HG03108 (cell line): Measurements from ENCODE around the gene KRTAP5-6.

Experiments
- ATAC-seq: cut with Tn5 transposase; IDR thresholded peaks from one replicate; pipeline ENCODE4 v1.9.1; 2021; ENCODE audit warnings: moderate library complexity; ENCODE audit not compliant: unreplicated experiment

Gene KRTAP5-6

DNA sequence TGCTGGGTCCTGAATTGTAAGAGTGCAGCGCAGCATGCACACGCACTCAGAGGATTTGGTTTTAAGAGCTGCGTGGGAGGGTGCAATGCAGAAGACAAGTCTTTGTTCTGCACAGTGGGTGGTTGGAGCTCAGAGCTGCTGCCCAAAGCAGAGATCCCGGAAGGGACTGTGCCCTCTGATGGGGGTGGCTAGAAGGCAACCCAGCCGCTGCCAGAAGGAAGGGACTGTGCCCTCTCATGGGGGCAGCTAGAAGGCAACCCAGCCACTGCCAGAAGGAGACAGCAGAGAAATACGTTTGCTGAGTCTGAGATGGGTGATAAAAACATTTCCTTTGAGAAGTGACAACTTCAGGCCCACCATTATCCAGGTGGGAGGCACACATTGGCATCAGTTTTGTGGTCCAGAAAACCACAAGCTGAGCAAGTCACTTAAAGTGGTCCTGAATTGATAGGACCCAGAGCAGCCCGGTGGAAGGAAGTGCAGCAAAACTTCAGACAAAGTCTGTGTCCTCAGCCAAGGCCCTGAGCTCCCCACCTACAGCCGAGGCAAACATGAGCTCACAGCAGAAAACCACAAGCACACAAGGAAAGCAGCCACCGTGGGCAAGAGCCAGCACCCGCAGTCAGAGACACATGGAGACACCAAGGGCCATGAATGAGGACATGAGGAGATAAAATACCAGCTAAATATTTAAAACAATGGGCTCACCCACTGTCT lies 4.3 kb downstream of the KRTAP5-6 start:
- no peak for ATAC-seq

DNA sequence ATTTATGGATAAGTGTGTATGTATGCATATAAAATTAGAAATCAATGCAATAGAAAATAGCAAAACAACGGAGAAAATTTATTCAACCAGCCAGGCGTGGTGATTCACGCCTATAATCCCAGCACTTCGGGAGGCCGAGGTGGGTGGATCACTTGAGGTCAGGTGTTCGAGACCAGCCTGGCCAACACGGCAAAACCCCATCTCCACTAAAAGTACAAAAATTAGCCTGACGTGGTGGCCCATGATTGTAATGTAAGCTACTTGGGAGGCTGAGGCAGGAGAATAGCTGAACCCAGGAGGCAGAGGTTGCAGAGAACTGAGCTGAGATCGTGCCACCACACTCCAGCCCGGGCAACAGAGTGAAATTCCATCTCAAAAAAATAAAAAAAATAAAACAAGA lies 5.5 kb downstream of the KRTAP5-6 start:
- no peak for ATAC-seq

- no peak for ATAC-seq
These were observed 6.2 kb downstream of the KRTAP5-6 start for GRCh38 chr11:1703146-1703545.

GRCh38 chr11:1705126-1706052 lies 8.4 kb downstream of the KRTAP5-6 start:
- ATAC-seq: no peak

DNA sequence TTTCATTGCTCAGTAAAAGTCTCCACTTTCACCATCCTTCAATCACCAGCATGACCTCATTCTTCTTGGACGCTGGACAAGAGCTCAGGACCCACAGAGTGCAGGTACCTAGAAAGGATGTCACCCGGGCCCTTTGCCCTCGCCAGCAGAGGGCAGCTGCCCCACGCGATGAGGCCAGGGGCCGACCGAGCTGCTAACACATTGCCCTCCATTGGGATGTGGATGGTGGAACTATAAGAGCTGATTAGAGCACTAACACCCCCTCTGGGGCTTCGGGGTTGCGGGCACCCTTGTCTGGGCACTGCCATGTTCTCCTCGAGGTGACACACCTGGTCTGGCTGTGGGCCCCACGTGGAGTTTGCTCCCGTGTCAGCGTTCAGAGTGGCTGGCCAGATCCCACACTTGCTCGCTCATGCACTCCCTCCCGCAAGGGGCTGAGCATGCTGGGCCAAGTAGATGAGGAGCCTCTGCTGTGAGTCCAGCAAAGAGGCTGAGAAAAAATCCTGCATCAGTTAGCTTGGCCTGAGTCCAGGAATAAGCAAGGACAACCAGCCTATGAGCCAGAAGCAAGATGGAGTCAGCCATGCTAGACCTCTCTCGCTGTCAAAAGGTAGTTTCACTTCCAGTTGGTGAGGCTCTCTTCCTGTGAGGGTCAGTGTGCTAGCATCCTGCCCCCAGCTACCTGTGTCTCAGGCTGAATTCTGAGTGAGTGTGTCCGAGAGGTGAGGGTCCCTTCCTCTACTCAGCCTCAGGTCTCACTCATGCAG lies 9.8 kb downstream of the KRTAP5-6 start:
- ATAC-seq: no peak

- no peak for ATAC-seq
These were observed 10.8 kb downstream of the KRTAP5-6 start for GRCh38 chr11:1707751-1708150.

DNA sequence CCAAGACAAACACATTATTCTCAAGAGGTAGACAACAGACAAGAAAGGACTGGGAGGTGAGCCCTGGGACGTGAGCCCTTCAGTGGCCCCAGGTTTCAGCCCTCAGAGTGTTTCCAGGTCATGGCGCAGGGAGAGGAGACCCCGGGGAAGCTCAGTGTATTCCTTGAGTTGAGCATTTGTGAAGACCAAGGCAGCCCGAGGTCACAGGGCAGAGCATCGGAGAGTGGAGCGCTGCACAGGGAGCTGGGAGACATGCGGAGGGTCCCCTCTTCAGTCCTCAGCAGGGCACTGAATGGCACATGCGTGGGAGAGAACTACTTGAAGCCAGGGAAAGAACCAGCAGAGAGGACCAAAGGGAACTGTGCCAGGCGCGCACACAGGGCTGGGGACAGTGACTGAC lies 11.7 kb downstream of the KRTAP5-6 start:
- ATAC-seq: no peak

GRCh38 chr11:1714908-1715885 lies 18.2 kb downstream of the KRTAP5-6 start:
- ATAC-seq: no peak

- no peak for ATAC-seq
These were observed 20.8 kb downstream of the KRTAP5-6 start for GRCh38 chr11:1717745-1718144.

DNA sequence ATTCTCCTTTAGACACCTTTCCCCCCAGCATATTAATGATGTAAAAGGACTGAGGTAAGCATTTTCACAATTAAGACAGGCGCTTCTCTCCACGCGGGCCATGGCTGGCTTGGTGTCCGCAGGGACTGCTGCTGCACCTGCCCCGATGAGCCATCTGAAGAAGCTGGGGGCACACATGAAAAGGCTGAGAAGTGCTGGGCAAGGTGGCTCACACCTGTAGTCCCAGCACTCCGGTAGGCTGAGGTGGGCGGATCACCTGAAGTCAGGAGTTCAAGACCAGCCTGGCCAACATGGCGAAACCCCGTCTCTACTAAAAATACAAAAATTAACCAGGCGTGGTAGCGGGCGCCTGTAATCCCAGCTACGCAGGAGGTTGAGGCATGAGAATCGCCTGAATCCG lies 21.3 kb downstream of the KRTAP5-6 start:
- no peak for ATAC-seq

DNA sequence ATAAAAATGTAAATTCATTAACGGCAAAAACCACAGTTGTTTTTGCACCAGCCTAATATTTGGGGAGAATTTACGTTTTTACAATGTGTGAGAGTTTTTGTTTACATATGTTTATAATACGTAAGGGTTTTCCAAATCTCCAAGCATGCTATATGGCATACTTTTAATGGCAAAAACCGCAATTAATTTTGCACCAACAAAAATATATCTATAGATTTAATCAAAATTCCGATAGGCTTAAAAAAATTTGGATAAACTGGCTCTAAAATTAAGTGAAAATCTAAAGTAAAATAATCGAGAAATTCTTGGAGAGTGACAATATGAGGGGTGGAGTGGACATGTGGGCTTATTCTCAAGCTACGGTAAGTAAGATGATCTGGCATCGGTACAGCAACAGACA lies 22.8 kb downstream of the KRTAP5-6 start:
- ATAC-seq: no peak

DNA sequence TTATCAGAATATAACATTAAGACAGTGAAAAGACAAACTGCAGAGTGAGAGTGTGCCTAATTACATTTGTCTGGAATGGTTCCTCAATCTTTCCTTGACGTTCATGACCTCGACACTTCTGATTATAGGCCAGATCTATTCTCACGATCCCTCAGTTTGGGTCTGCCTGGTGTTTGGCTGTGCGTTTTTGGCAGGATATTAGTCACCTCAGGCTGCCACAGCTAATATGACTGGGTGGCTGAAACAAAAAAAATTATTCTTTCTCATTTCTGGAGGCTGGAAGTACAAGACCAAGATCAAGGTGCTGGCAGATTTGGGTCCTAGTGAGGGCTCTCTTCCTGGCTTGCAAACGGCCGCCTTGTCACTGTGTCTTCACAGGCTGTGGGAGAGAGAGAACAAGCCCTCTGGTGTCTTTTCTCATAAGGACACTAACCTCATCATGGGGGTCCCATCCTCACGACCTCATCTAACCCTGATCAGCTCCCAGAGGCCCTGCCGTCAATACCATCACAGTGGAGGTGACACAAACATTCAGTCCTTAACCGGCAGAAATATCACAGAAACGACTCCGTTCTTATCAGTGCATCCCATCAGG lies 30.2 kb downstream of the KRTAP5-6 start:
- ATAC-seq: no peak

DNA sequence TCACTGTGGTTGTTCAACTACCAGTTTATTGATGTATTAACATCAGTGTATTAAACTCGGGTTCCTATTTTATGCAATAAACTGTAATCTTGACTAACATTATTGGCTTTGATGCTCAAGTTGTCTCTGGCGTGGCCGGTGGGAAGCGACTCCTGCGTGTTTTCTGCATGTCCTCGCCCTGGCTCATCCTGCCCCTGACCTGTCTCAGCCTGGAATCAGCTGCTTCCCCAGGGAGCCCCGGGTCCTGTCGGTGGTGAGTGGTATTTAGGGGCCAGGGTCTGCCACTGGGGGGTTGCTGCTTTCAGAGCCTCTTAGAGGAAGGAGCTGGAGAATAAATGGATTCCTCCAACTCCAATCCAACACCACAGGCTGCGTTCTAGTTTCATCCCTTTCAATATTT lies 30.9 kb downstream of the KRTAP5-6 start:
- no peak for ATAC-seq

GRCh38 chr11:1728301-1728700 lies 31.3 kb downstream of the KRTAP5-6 start:
- no peak for ATAC-seq

- ATAC-seq: no peak
These were observed 32.1 kb downstream of the KRTAP5-6 start for GRCh38 chr11:1728931-1729691.

DNA sequence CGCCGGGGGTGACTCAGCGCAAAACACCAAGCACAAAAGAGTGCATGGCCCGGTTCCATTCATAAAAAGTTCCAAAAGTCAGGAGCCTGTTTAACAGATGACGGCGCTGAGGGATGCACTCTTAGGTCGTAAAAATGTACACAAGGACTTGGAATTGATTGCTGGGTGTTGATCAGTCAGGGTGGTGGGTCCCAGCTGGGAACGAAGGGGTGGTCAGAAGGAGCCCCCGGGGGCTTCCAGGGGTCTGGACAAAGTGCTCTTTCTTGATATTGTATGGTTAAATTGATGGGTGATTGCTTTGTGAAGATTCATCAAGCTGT lies 32.7 kb downstream of the KRTAP5-6 start:
- no peak for ATAC-seq

DNA sequence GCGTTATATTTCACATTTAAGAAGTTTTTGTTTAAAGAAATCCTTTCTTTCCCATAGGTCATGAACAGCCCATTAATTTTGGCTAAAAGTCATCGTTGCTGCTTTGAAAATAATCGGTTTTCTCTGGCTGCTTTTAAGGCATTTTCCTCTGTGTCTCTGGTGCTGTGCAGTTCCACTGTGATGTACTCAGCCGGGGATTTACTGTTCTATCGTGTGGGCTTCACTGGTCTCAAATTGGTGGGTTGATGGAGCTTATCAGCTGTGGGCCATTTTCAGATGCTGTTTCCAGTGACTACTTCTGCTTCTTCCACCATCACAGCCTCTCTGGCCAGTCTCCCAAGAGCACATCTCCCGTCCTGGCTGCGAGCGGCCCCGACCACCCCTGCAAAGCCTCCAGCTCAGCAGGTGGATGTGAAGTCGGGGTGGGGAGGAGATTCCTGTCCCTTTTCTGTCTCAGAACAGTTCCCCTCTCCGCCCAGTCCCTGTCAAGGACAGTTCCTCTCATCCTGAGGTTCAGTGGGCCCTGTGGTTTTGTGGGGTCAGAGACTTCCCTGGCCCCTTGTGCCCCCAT lies 33.1 kb downstream of the KRTAP5-6 start:
- ATAC-seq: no peak

DNA sequence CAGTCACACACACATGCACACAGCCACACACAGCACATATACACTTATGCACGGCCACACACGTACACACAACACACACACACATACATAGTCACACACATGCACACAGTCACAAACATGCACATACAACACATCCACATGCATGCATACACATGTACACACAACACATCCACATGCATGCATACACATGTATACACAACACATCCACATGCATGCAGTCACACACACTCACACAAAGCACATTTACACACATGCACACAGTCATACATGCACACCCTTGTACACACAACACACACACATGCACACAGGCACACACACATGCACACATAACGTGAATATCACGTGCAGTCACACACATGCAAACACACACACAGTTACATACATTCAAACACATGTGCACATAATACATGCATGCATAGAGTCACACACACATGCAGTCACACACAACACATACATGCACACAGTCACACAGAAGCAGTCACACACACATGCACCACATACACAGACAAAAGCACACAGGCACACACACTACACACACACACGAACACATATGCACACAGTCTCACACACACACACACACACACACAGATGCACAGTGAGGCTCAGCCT lies 34.6 kb downstream of the KRTAP5-6 start:
- no peak for ATAC-seq
